GM18867 (cell line): Measurements from ENCODE around the gene TBC1D30.
"Not testable (repeated sequence)": the region's sequence is repeated elsewhere in the genome, so short reads cannot be mapped to it uniquely, and the experiment has no call there.

Experiments
- ATAC-seq: cut with Tn5 transposase; IDR thresholded peaks from one replicate; pipeline ENCODE4 v1.9.1; 2021; ENCODE audit warnings: mild to moderate bottlenecking, moderate library complexity; ENCODE audit not compliant: unreplicated experiment

TBC1D30 gene, protein sequence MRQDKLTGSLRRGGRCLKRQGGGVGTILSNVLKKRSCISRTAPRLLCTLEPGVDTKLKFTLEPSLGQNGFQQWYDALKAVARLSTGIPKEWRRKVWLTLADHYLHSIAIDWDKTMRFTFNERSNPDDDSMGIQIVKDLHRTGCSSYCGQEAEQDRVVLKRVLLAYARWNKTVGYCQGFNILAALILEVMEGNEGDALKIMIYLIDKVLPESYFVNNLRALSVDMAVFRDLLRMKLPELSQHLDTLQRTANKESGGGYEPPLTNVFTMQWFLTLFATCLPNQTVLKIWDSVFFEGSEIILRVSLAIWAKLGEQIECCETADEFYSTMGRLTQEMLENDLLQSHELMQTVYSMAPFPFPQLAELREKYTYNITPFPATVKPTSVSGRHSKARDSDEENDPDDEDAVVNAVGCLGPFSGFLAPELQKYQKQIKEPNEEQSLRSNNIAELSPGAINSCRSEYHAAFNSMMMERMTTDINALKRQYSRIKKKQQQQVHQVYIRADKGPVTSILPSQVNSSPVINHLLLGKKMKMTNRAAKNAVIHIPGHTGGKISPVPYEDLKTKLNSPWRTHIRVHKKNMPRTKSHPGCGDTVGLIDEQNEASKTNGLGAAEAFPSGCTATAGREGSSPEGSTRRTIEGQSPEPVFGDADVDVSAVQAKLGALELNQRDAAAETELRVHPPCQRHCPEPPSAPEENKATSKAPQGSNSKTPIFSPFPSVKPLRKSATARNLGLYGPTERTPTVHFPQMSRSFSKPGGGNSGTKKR

DNA sequence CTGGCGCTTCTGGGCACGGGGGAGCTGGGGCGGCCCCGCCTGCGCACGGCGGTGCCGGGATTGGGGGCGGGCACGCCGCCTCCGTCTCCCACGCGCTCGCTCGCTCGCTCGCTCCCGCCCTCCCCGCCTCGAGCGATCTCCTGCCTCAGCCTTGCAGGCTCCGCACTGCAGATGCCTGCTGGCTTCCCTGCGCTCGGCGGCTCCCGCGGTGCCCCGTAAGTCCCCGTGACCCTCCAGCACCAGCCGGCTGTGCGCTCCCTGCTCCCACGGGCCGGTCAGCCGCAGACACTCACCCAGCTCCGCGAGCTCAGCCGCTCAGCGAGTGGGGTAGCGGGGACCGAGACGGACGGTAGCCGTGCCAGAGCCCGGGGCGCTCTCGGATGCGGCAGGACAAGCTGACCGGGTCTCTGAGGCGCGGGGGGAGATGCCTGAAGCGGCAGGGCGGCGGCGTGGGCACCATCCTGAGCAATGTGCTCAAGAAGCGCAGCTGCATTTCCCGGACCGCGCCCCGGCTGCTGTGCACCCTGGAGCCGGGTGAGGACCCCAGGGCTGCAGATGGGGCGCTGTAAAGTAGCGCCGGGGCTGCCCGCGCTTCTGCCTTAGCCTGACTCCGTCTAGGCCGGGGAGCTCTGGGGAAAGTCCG, at the start of gene TBC1D30:
TSS of gene TBC1D30 (plus strand) at position 148 of the 643 bp plus-strand sequence. CDS start at position 381, 233 bp downstream.
- ATAC-seq, result peak; percentile 41

DNA sequence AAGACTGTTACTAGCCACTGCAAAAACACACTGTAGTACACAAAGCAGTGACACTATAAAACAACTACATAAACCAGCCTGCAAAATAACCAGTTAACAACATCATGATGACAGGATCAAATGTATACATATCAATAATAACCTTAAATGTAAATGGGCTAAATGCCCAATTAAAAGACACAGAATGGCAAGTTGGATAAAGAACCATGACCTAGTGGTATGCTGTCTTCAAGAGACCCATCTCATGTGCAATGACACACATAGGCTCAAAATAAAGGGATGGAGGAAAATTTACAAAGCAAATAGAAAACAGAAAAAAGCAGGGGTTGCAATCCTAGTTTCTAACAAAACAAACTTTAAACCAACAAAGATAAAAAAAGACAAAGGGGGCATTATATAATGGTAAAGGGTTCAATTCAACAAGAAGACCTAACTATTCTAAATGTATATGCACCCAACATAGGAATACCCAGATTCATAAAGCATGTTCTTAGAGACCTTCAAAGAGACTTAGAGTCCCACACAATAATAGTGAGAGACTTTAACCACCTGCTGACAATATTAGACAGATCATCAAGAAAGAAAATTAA, 49.2 kb upstream of the TBC1D30 start:
- ATAC-seq, result not testable (repeated sequence)

DNA sequence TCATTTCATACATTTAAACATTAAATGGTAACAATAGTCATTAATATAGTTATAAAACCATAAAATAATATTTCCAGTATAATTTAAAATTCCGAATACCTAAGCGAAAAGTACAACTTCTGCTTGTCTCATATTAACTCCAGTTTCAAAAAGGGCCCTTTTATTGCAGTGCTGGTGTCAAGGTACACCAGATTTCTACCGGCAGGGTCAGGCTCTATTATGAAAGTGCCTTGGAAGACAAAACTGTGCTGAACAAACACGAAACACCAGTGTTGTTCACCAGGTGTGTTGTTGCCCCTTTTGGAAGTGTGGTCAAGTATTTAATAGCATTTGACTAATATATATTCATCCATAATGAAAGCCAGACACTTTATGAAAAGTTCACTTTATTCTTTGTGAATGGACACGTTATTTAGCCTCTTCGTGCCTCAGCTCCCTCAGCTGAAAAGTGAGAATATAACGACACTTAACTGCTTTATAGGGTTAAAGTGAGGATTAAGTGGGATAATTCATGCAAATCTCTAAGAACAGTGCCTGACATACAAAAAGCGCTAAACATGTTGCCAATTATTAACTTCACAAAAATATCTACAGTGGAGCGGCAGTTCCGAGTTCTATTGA, 45.0 kb upstream of the TBC1D30 start:
- no peak for ATAC-seq

DNA sequence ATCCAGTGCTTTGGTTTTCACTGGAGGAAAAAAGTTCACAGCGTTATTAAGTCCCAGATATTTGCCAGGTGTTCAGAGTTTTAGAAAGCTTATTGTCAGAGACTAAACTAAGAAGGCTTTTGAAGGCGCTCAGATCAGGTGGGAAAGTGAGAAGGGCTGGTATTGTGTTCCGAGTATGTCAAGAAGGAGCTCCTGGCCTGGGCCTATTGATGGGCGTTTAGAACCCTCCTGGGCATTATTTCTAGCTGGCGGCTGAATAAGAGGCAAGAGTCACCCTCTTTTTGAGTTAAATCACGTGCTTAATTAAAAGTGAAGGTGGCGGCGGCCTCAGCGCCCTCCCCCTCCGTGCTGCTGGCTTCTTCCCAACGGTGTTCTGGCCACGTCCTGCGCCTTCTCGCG, 44.3 kb upstream of the TBC1D30 start:
- no peak for ATAC-seq

DNA sequence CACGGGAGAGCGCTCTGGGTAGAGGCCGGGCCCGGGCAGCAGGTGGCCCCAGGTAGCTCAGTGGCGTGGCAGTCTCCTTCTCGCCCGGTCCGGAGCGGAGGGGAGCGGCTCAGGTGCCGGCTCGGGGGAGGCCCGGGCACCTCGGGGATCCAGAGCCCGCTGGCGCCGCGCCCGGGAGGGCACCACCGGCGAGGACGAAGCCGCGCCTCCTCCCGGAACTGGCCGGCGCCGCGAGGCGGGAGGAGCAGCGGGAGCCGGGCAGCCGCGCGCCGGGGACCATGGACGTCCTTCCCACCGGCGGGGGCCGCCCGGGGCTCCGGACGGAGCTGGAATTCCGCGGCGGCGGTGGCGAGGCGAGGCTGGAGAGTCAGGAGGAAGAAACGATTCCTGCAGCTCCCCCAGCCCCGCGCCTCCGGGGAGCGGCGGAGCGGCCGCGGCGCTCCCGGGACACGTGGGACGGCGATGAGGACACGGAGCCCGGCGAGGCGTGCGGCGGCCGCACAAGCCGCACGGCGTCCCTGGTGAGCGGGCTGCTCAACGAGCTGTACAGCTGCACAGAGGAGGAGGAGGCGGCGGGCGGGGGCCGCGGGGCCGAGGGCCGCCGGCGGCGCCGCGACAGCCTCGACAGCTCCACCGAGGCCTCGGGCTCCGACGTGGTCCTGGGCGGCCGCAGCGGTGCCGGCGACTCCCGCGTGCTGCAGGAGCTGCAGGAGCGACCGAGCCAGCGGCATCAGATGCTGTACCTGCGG, 43.7 kb upstream of the TBC1D30 start:
- peak; percentile 49 for ATAC-seq

DNA sequence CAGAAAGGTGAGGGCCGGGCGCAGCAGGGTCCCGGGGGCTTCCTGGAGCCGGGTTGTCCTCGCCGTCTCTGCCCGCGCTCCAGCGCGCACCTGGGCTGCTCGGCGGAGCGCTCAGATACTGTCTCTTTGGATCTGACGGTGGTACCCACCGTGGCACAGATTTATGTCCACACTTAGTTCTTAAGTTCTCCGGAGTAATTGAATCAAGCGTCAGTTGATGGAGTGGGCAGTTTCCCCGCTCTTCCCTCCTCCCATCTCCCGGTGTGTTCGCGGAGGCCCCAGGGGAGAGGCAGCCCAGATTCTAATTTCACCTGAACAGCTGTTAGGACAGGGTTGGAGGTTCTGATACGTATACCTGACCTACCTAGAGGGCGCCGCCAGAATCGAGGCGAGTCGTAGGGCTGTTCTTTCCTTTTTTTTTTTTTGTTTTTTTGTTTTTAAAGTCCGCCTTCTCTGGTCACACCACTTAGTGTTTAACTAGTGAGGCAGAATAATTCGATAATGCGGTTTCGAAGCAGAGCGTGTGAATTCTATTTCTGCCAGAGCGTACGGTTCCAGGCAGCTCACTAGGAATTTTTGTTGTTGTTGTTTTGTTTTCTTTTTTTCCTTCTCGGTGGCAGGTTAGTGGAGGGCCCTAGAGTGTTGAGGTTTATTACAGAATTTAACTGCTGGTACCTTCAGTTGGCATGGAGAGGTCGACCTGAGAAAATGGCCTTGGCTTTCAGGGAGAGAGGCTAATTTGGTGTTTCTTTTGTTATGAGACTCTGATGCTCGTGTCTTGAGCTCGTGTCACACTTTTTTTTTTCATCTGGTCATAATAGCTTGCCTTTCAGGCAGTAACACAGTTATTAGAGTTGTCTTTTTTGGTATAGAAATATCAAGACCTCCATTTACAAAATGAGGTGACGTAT, 42.9 kb upstream of the TBC1D30 start:
- ATAC-seq, result peak; percentile 27

DNA sequence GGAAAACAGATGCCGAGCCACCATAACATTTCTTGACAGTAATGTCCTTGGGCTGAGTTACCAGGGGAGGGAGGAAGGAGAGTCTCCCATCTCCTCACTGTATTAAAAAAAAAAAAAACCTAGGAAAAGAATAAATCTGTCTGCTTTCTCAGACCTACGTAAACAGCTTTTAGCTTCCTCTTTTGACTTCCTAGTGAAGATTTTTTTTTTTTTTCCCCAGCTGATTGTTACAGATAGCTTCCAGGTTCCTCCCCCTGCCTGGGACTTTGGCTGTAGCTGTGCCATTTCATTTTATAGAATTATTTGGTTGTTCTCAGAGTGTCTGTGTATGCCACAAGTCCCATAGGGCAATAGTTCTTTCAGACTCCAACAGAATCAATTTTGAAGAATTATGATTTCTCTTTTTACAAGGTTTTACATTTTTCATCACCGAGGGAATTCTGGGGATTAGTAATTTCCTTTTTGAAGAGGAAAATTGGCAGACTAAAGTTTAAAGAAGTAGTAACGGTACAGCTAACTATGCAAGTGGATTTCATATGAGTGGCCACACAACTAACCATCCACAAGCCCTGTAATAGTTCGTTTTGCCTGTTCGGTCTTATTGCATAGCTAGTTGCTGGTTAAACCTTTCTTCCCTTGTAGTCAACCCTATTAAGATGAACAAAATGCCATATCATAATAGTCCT, 42.1 kb upstream of the TBC1D30 start:
- no peak for ATAC-seq

DNA sequence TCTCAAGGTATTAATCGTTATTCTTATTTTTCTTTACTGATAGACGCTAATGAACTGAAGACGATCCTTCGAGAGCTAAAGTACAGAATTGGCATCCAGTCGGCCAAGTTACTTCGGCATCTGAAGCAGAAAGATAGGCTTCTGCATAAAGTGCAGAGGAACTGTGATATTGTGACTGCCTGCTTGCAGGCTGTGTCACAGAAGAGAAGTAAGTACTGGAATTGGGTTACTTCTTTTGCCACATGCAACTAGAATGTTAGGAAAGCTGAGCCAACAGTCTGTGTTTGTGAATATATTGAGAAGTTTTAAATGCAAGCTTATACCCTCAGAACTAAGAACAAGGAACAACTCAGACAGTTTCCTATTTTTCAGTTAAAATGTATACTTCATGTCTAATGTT, 38.6 kb upstream of the TBC1D30 start:
- ATAC-seq, result no peak

DNA sequence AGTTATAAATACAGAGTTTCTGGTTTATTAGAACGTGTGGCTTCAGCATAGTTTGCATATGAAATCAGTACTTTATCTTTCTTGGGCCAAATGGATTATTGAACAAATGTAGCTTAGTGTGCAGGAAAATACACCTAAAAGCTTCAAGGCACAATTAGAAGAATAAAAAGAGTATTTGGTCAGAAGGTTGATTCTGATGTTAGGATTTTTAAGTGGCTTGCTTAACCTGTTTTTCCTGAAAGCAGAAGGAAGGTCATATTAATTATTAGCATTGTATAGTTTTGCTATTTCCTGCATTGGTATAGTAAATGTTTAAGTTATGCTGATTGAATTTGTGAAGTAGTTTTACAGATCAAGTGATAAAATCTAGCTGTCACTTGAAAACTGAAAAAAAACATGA, 34.3 kb upstream of the TBC1D30 start:
- no peak for ATAC-seq

DNA sequence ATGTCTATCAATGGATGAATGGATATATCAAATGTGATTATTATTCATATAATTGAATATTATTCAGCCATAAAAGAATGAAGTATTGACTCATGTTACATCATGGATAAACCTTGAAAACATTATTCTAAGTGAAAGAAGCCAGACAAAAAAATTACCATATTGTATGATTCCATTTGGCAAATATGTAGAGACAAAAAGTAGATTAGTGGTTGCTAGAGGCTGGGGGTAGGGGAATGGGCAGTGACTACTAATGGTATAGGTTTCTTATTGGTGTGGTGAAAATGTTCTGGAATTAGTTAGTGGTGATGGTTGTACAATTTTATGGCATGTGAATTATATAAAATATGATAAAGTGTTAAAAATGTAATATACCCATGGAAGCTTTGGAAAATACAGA, 33.4 kb upstream of the TBC1D30 start:
- no peak for ATAC-seq

DNA sequence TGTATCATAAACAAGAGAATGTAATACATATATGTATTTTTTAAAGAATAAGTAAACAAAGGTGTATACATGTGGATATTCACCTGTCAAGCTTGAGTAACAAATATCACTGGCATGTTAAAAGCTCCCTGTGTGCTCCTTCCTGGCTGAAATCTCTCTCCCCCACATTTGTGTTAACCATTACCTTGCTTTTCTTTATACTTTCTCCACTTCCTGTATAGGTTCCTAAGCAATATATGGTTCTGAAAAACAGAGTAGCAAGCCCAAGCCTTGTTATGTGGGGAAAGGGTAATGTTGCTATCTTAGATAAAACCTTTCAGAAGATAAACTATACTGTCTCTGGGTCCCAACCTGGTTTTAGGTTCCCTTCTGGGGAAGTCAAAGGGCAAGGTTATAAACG, 32.3 kb upstream of the TBC1D30 start:
- ATAC-seq, result no peak

DNA sequence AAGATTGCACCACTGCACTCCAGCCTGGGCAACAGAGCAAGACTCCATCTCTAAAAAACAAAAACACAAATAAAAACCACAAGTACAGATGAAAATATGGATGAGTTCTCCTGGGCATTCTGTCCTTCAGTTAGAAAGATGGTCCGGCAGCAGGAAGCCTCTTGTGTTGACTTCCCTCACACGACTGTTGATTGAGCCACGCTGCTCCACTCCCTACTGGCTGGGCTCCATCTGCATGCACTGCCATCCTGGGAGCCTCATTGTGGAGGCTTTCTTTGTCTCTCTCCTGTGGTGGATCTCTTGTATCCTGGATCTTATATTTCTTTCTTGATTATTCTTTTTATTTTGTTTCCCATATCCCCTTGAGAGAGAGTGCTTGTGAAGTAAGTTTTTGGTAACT, 30.8 kb upstream of the TBC1D30 start:
- ATAC-seq, result no peak

DNA sequence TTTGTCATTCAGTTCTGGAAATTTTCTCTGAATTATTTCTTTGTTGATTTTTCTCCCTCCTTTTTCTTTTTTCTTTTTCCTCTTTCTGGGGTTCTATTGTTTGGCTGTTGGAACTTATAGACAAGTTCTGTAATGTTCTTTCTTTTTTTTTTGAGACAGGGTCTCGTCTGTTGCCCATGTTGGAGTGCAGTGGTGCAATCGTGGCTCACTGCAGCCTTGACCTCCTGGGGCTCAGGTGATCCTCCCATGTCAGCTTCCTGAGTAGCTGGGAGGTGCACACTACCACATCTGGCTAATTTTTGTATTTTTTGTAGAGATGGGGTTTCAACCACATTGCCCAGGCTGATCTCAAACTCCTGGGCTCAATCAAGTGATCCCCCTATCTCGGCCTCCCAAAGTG, 30.1 kb upstream of the TBC1D30 start:
- ATAC-seq, result no peak

DNA sequence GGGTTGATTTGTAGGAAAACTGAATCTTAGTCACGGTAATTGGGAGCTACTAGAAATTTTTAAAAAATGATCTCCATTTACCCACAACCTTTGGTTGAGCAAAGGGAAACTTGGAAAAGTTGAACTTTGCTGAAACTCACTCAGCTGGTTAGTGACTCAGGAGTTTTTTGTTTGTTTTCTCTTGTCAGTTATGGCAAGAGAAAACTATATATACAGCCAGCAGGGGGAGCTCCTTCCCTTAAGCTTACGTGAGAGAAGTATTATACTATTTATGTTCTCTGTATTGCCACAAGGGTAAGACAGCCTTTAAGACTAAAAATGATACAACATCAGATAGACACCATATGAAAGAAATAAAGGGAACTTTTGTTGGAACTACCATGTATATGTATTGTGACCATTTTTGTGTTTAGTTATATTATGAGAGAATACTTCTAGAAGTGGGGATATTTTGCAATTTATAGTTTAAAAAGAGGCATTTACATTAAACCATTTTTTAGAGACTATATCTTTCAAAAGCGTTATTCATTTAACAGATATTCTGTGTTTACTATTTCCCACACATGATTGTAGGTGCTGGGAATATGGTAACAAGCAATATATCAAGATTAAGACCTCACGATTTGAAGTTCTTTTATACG, 28.1 kb upstream of the TBC1D30 start:
- peak; percentile 87 for ATAC-seq

DNA sequence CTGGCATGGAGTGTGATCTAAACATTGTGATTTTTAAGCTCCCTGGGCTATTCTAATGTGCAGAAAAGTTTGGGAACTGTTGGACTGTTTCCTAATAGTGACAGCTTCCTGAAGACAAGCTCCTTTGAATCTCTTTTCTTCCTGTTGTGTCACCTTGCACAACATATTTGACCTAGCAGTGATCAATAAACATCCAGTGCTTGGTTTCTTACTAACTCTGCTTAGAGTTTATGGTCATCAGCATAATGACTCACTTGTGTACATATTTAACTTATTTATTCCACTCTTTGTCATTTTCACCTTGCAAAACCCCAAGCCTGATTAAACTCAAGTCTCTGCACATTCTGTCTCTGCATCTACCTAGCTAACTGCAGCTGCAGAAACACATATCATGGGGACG, 27.3 kb upstream of the TBC1D30 start:
- no peak for ATAC-seq

DNA sequence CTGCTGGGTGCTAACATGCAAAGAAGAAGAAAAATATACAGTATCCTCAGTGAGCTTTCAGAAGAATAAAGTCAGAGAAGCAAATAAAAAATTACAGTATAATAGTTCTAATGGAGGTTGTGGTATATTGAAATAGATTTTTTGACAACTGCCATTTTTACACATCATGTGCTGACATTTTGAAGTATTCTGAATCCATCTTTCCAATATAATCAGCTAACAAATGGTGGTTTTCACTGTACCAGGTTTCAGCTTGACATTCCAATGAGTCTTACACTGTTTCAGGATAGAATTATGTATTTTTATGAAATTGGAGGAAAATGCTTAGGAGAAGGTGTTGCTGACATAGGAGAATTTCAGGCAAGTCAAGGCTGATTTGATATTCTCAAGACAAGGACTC, 26.3 kb upstream of the TBC1D30 start:
- ATAC-seq, result no peak

DNA sequence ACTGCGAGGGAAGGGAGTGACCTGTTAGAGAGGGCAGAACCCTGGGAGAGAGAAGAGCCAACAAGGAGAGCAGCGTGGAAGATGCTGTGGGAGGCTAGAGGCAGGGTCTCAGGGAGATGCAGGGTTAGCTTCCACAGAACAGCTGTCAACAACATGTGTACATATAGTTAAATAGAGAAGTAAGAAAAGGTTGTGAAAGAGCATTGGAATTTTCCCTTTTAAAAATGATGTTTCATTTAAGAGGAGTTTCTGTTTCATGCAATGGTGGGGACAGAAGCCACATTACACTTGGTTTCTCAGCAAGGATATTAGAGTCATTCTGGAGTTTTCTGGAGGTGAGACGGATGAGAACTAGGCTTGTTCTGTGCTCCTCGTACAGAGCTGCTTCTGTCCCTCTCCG, 23.8 kb upstream of the TBC1D30 start:
- peak; percentile 44 for ATAC-seq

DNA sequence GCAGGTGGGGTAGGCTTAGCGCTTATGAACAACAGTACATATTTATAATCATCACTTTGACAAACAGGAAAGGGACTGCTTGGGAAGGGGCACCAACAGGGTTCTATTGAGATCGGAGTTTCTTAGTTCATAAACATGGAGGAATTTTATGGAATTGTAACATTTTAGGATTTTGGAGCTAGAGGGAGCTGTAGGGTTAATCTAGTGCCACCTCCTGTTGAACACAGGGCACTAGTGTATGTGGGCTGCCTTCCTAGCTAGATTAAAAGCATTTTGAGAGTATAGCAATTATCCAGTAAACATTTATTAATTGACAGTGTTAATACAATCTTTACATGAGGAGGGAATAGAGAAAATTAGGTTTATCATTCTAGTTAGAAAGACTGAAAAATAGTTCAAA, 23.1 kb upstream of the TBC1D30 start:
- ATAC-seq, result no peak
